Measurements from ENCODE around the gene CFAP92. TPM values are rescaled to one million over a fixed set of nuclear protein-coding genes. Genes with fewer than 3 reads are reported as not detected.

Gene CFAP92
- total and polyA plus RNA-seq, 4 donors = 0.05 to 0.25 (median 0.06) TPM; not detected in 1

- Histone ChIP-seq H3K27me3 (ENCODE audit: control insufficient read depth in 4 of 4, insufficient read depth in 4 of 4, low read length in 3 of 4) (no peaks in the 10 kb centered on the region), H3K4me1 (ENCODE audit: control insufficient read depth in 4 of 4, insufficient read depth in 4 of 4, low read length in 3 of 4) (no peaks in the 10 kb centered on the region), H3K36me3 (ENCODE audit: control insufficient read depth in 4 of 4, insufficient read depth in 3 of 4, low read depth in 1 of 4, low read length in 3 of 4) (no peaks in the 10 kb centered on the region), H3K9me3 (ENCODE audit: control insufficient read depth in 4 of 4, low read length in 3 of 4) (no peaks in the 10 kb centered on the region), H3K9ac (ENCODE audit: low read depth in 1 of 2, low read length in 2 of 2) (no peak overlapping the region), H3K4me3 (ENCODE audit: low read depth in 1 of 3, low read length in 3 of 3) (no peak overlapping the region), H3K27ac (ENCODE audit: low read depth in 1 of 2, low read length in 2 of 2) (no peak overlapping the region)
- 74% methylated on average over 6 of the region's 6 CpGs for WGBS
- no peak for DNase-seq (ENCODE audit: low spot score)
- TF ChIP-seq RXRA (IDR thresholded peaks at IDR 0.05) (no peak), FOXA2 (IDR thresholded peaks at IDR 0.05) (no peak)
These were observed 22.3 kb downstream of the CFAP92 start for GRCh38 chr3:128971421-128972100.

- no peak for DNase-seq (ENCODE audit: low spot score)
- Histone ChIP-seq H3K4me3 (ENCODE audit: low read depth in 1 of 3, low read length in 3 of 3) (no peak overlapping the region), H3K36me3 (ENCODE audit: control insufficient read depth in 4 of 4, insufficient read depth in 3 of 4, low read depth in 1 of 4, low read length in 3 of 4) (no peaks in the 10 kb centered on the region), H3K9me3 (ENCODE audit: control insufficient read depth in 4 of 4, low read length in 3 of 4) (no peaks in the 10 kb centered on the region), H3K4me1 (ENCODE audit: control insufficient read depth in 4 of 4, insufficient read depth in 4 of 4, low read length in 3 of 4) (no peaks in the 10 kb centered on the region), H3K9ac (ENCODE audit: low read depth in 1 of 2, low read length in 2 of 2) (no peak overlapping the region), H3K27ac (ENCODE audit: low read depth in 1 of 2, low read length in 2 of 2) (no peak overlapping the region), H3K27me3 (ENCODE audit: control insufficient read depth in 4 of 4, insufficient read depth in 4 of 4, low read length in 3 of 4) (peaks cover 0 to 3% (median 0%) of the 10 kb centered on the region in 4 donors)
- 51% methylated on average over 1 of the region's 1 CpG for WGBS
- TF ChIP-seq SP1 (IDR thresholded peaks at IDR 0.05) = no peak
- TF ChIP-seq, protein P1, sequence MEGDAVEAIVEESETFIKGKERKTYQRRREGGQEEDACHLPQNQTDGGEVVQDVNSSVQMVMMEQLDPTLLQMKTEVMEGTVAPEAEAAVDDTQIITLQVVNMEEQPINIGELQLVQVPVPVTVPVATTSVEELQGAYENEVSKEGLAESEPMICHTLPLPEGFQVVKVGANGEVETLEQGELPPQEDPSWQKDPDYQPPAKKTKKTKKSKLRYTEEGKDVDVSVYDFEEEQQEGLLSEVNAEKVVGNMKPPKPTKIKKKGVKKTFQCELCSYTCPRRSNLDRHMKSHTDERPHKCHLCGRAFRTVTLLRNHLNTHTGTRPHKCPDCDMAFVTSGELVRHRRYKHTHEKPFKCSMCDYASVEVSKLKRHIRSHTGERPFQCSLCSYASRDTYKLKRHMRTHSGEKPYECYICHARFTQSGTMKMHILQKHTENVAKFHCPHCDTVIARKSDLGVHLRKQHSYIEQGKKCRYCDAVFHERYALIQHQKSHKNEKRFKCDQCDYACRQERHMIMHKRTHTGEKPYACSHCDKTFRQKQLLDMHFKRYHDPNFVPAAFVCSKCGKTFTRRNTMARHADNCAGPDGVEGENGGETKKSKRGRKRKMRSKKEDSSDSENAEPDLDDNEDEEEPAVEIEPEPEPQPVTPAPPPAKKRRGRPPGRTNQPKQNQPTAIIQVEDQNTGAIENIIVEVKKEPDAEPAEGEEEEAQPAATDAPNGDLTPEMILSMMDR (IDR thresholded peaks at IDR 0.05; ENCODE audit: low read depth, low read length, missing input control) = no peak
- no peak for TF ChIP-seq NR2F2 (IDR thresholded peaks at IDR 0.05)
- TF ChIP-seq RAD21 (IDR thresholded peaks at IDR 0.05) = no peak
- TF ChIP-seq, protein P2, sequence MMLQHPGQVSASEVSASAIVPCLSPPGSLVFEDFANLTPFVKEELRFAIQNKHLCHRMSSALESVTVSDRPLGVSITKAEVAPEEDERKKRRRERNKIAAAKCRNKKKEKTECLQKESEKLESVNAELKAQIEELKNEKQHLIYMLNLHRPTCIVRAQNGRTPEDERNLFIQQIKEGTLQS (IDR thresholded peaks at IDR 0.05) = no peak
- TF ChIP-seq, protein P3, sequence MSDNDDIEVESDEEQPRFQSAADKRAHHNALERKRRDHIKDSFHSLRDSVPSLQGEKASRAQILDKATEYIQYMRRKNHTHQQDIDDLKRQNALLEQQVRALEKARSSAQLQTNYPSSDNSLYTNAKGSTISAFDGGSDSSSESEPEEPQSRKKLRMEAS (IDR thresholded peaks at IDR 0.05) = no peak
- no peak for TF ChIP-seq FOXA1 (IDR thresholded peaks at IDR 0.05)
- no peak for TF ChIP-seq GABPA (IDR thresholded peaks at IDR 0.05 in 1 of 2, conservative IDR thresholded peaks at IDR 0.05 in 1 of 2)
- no peak for TF ChIP-seq YY1 (IDR thresholded peaks at IDR 0.05)
- TF ChIP-seq REST (IDR thresholded peaks at IDR 0.05) = no peak
- TF ChIP-seq RXRA (IDR thresholded peaks at IDR 0.05) = no peak
- TF ChIP-seq HNF4G (IDR thresholded peaks at IDR 0.05) = no peak
- no peak for TF ChIP-seq JUND (IDR thresholded peaks at IDR 0.05)
- TF ChIP-seq FOXA2 (IDR thresholded peaks at IDR 0.05) = no peak
- TF ChIP-seq, protein P4, sequence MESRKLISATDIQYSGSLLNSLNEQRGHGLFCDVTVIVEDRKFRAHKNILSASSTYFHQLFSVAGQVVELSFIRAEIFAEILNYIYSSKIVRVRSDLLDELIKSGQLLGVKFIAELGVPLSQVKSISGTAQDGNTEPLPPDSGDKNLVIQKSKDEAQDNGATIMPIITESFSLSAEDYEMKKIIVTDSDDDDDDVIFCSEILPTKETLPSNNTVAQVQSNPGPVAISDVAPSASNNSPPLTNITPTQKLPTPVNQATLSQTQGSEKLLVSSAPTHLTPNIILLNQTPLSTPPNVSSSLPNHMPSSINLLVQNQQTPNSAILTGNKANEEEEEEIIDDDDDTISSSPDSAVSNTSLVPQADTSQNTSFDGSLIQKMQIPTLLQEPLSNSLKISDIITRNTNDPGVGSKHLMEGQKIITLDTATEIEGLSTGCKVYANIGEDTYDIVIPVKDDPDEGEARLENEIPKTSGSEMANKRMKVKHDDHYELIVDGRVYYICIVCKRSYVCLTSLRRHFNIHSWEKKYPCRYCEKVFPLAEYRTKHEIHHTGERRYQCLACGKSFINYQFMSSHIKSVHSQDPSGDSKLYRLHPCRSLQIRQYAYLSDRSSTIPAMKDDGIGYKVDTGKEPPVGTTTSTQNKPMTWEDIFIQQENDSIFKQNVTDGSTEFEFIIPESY (IDR thresholded peaks at IDR 0.05) = no peak
- TF ChIP-seq HNF4A (conservative IDR thresholded peaks at IDR 0.05) = no peak
- TF ChIP-seq TAF1 (conservative IDR thresholded peaks at IDR 0.05) = no peak
- no peak for TF ChIP-seq EGR1 (IDR thresholded peaks at IDR 0.05; ENCODE audit: low read depth in 2 of 2)
These were observed 23.2 kb downstream of the CFAP92 start for GRCh38 chr3:128970740-128971047.

Measured in liver (tissue), 9 donors.